Glutamatergic neuron (in vitro differentiated cells): ENCODE data around the gene RUNDC1. TPM values are rescaled to one million over a fixed set of nuclear protein-coding genes. Genes with fewer than 3 reads are reported as not detected.

Source experiments
- DNase-seq: peaks from one replicate; pipeline ENCODE4 v3.0.0; 2022
- H3K27ac Mint-ChIP-seq: one replicate; pipeline ENCODE4 v1.8.0; 2020; ENCODE audit warnings: mild to moderate bottlenecking, mixed read lengths, inconsistent platforms; ENCODE audit not compliant: unreplicated experiment
- H3K27me3 Mint-ChIP-seq: one replicate; pipeline ENCODE4 v1.8.0; 2020; ENCODE audit warnings: mild to moderate bottlenecking, moderate library complexity, mixed read lengths, inconsistent platforms; ENCODE audit not compliant: unreplicated experiment
- H3K36me3 Mint-ChIP-seq: one replicate; pipeline ENCODE4 v1.8.0; 2020; ENCODE audit warnings: mild to moderate bottlenecking, mixed read lengths, inconsistent platforms; ENCODE audit not compliant: unreplicated experiment
- H3K4me1 Mint-ChIP-seq: one replicate; pipeline ENCODE4 v1.8.0; 2020; ENCODE audit warnings: mild to moderate bottlenecking, low read depth, mixed read lengths, inconsistent platforms; ENCODE audit not compliant: unreplicated experiment
- H3K4me3 Mint-ChIP-seq: one replicate; pipeline ENCODE4 v1.8.0; 2020; ENCODE audit warnings: mild to moderate bottlenecking, mixed read lengths, inconsistent platforms; ENCODE audit not compliant: unreplicated experiment
- H3K9me3 Mint-ChIP-seq: one replicate; pipeline ENCODE4 v1.8.0; 2020; ENCODE audit warnings: mild to moderate bottlenecking, moderate library complexity, mixed read lengths, inconsistent platforms; ENCODE audit not compliant: unreplicated experiment
- CTCF ChIP-seq: fragments of 200-600 bp; sonication (generic); IDR thresholded peaks from one replicate; pipeline ENCODE4 v1.5.0; 2021; ENCODE audit not compliant: partially characterized antibody, unreplicated experiment
- total RNA-seq: library from RNA; stranded (reverse); fragmentation: NEBNext Ultra II Directional; extraction: Animal tissue kit (Norgen Biotek cat#: 25700); gene quantifications from one replicate; pipeline ENCODE4 v1.2.1, GENCODE V29; 2021; ENCODE audit not compliant: unreplicated experiment

The RUNDC1 gene
- total RNA-seq, 1 donor from 2014 or later: 14.0 TPM

- Mint-ChIP-seq H3K36me3 (no peaks in the 10 kb centered on the region), H3K27me3 (peaks cover 2% of the 10 kb centered on the region), H3K27ac (peak overlapping the region; percentile 75), H3K9me3 (peaks cover 12% of the 10 kb centered on the region), H3K4me3 (peak overlapping the region; percentile 40), H3K4me1 (peaks cover 54% of the 10 kb centered on the region)
- TF ChIP-seq CTCF: no peak
- DNase-seq: no peak
Measured at GRCh38 chr17:43030137-43030767, 49.9 kb downstream of the RUNDC1 start.

- DNase-seq: no peak
- H3K9me3 Mint-ChIP-seq: peaks cover 12% of the 10 kb centered on the region
- H3K36me3 Mint-ChIP-seq: no peaks in the 10 kb centered on the region
- TF ChIP-seq CTCF: no peak
- peaks cover 57% of the 10 kb centered on the region for H3K4me1 Mint-ChIP-seq
- H3K4me3 Mint-ChIP-seq: peak overlapping the region; percentile 46
- H3K27ac Mint-ChIP-seq: no peak overlapping the region
- peaks cover 3% of the 10 kb centered on the region for H3K27me3 Mint-ChIP-seq
Measured at GRCh38 chr17:43031666-43032065, 51.3 kb downstream of the RUNDC1 start.

GRCh38 chr17:43033948-43034881 is 53.9 kb downstream of the RUNDC1 start:
- Mint-ChIP-seq H3K9me3 (peaks cover 14% of the 10 kb centered on the region), H3K4me1 (peaks cover 48% of the 10 kb centered on the region), H3K36me3 (no peaks in the 10 kb centered on the region), H3K4me3 (peak overlapping the region; percentile 89), H3K27me3 (peaks cover 3% of the 10 kb centered on the region), H3K27ac (peak overlapping the region; percentile 98)
- peak; percentile 69 for DNase-seq
- no peak for TF ChIP-seq CTCF

- peaks cover 11% of the 10 kb centered on the region for H3K9me3 Mint-ChIP-seq
- no peaks in the 10 kb centered on the region for H3K36me3 Mint-ChIP-seq
- peak overlapping the region; percentile 89 for H3K4me3 Mint-ChIP-seq
- peaks cover 3% of the 10 kb centered on the region for H3K27me3 Mint-ChIP-seq
- H3K4me1 Mint-ChIP-seq: peaks cover 43% of the 10 kb centered on the region
- H3K27ac Mint-ChIP-seq: peak overlapping the region; percentile 98
- no peak for TF ChIP-seq CTCF
- no peak for DNase-seq
Measured at GRCh38 chr17:43034894-43035293, 54.5 kb downstream of the RUNDC1 start.

GRCh38 chr17:43039646-43040045 is 59.3 kb downstream of the RUNDC1 start:
- Mint-ChIP-seq H3K4me3 (no peak overlapping the region), H3K4me1 (peaks cover 53% of the 10 kb centered on the region), H3K27ac (peak overlapping the region; percentile 4), H3K9me3 (peaks cover 12% of the 10 kb centered on the region), H3K27me3 (peaks cover 3% of the 10 kb centered on the region), H3K36me3 (no peaks in the 10 kb centered on the region)
- DNase-seq: no peak
- TF ChIP-seq CTCF: no peak
